Nephron (organoid): Measurements from ENCODE around the gene CCNB1IP1.
"Not testable (repeated sequence)": the region's sequence is repeated elsewhere in the genome, so short reads cannot be mapped to it uniquely, and the experiment has no call there.

Source experiments
- H3K27ac Mint-ChIP-seq, 3 experiments: 2 replicates each; pipeline ENCODE4 v1.8.0; 2020; ENCODE audit warnings: mixed read lengths in 3 of 3, mild to moderate bottlenecking in 2 of 3, moderate library complexity in 1 of 3
- H3K27me3 Mint-ChIP-seq: 2 replicates; pipeline ENCODE4 v1.8.0; 2021; ENCODE audit warnings: low read depth, mild to moderate bottlenecking, moderate library complexity, mixed read lengths
- H3K36me3 Mint-ChIP-seq: 2 replicates; pipeline ENCODE4 v1.8.0; 2020; ENCODE audit warnings: low read depth, mixed read lengths
- H3K4me1 Mint-ChIP-seq: 2 replicates; pipeline ENCODE4 v1.8.0; 2020; ENCODE audit warnings: mixed read lengths
- H3K4me3 Mint-ChIP-seq, 3 experiments: 2 replicates each; pipeline ENCODE4 v1.8.0; 2020; ENCODE audit warnings: mild to moderate bottlenecking in 3 of 3, mixed read lengths in 3 of 3, moderate library complexity in 2 of 3
- H3K9me3 Mint-ChIP-seq: 2 replicates; pipeline ENCODE4 v1.8.0; 2020; ENCODE audit warnings: mixed read lengths
- CTCF ChIP-seq, 3 experiments: fragments of 200-600 bp; sonication (generic); IDR thresholded peaks; one replicate each; pipeline ENCODE4 v1.5.0; 2021; ENCODE audit warnings: antibody characterized with exemption in 3 of 3; ENCODE audit not compliant: unreplicated experiment in 3 of 3

The CCNB1IP1 gene

DNA sequence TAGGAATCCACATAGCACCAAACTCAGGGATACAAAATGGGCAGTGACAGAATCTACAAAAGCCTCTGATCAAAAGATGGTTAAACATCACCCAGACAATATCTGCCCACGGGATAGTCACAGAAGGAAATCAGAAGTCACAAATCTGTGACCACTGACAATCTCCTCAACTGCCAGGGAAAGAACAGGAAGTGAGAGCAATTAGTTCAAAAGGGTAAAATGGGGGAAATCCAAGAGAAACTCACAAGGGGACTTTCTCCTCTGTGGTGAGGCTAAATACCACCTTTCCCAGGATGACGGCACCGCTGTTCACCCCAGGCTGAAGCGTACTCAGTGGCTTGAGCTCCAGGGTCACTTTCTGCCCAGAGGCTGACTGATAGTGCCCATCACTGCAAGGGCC, 38.0 kb downstream of the CCNB1IP1 start:
- Mint-ChIP-seq H3K27me3 (no peaks in the 10 kb centered on the region), H3K27ac (no peak overlapping the region), H3K9me3 (no peaks in the 10 kb centered on the region), H3K4me3 (no peak overlapping the region), H3K4me1 (no peaks in the 10 kb centered on the region), H3K36me3 (peaks cover 64% of the 10 kb centered on the region)
- no peak for TF ChIP-seq CTCF (IDR thresholded peaks at IDR 0.05; ENCODE audit: unreplicated experiment in 3 of 3)

- no peak overlapping the region for H3K4me3 Mint-ChIP-seq
- no peak for TF ChIP-seq CTCF (IDR thresholded peaks at IDR 0.05; ENCODE audit: unreplicated experiment in 3 of 3)
- H3K9me3 Mint-ChIP-seq = no peaks in the 10 kb centered on the region
- peaks cover 67% of the 10 kb centered on the region for H3K36me3 Mint-ChIP-seq
- no peaks in the 10 kb centered on the region for H3K4me1 Mint-ChIP-seq
- no peaks in the 10 kb centered on the region for H3K27me3 Mint-ChIP-seq
- no peak overlapping the region for H3K27ac Mint-ChIP-seq
These were observed 38.4 kb downstream of the CCNB1IP1 start for GRCh38 chr14:20294636-20295035.

DNA sequence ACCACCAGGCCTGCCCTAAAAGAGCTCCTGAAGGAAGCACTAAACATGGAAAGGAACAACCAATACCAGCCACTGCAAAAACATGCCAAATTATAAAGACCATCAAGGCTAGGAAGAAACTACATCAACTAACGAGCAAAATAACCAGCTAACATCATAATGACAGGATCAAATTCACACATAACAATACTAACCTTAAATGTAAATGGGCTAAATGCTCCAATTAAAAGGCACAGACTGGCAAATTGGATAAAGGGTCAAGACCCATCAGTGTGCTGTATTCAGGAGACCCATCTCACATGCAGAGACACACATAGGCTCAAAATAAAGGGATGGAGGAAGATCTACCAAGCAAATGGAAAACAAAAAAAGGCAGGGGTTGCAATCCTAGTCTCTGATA, 51.1 kb downstream of the CCNB1IP1 start:
- H3K27ac Mint-ChIP-seq, H3K4me3 Mint-ChIP-seq, H3K4me1 Mint-ChIP-seq, H3K27me3 Mint-ChIP-seq: not testable (repeated sequence)
- H3K9me3 Mint-ChIP-seq = peaks cover 43% of the 10 kb centered on the region
- H3K36me3 Mint-ChIP-seq = peaks cover 86% of the 10 kb centered on the region

DNA sequence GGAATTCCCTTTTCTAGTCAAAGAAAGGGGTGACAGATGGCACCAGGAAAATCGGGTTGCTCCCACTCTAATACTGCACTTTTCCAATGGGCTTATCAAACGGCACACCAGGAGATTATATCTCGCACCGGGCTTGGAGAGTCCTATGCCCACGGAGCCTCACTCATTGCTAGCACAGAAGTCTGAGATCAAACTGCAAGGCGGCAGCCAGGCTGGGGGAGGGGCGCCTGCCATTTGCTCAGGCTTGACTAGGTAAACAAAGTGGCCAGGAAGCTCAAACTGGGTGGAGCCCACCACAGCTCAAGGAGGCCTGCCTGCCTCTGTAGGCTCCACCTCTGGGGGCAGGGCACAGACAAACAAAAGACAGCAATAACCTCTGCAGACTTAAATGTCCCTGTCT, 52.8 kb downstream of the CCNB1IP1 start:
- not testable (repeated sequence) for H3K27ac Mint-ChIP-seq, H3K4me1 Mint-ChIP-seq, H3K27me3 Mint-ChIP-seq, H3K4me3 Mint-ChIP-seq
- Mint-ChIP-seq H3K9me3 (peaks cover 48% of the 10 kb centered on the region), H3K36me3 (peaks cover 85% of the 10 kb centered on the region)

DNA sequence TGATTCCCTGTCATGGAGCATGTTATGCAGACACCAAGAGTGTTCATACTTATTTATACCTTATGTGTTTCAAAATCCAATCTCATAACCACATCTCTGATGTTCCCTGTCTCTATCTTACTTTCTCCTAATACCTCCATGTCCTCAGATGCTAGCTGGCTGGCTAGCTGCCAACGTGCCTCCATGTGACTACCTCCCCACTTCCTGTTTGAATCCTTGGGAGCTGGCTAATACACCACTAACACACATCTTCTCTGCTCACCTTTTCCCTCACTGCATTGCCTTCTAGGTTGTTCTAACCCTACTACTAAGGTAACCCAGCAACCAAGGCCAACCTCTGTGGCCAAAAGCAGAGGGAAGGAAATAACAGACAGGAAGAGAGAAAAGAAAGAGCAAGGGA, 54.7 kb downstream of the CCNB1IP1 start:
- no peaks in the 10 kb centered on the region for H3K4me1 Mint-ChIP-seq
- TF ChIP-seq CTCF (IDR thresholded peaks at IDR 0.05; ENCODE audit: unreplicated experiment in 3 of 3) = no peak
- no peak overlapping the region for H3K4me3 Mint-ChIP-seq
- H3K27ac Mint-ChIP-seq = no peak overlapping the region
- peaks cover 90% of the 10 kb centered on the region for H3K36me3 Mint-ChIP-seq
- no peaks in the 10 kb centered on the region for H3K27me3 Mint-ChIP-seq
- peaks cover 65% of the 10 kb centered on the region for H3K9me3 Mint-ChIP-seq

- Mint-ChIP-seq H3K4me3 (no peak overlapping the region), H3K9me3 (peaks cover 63% of the 10 kb centered on the region), H3K27ac (no peak overlapping the region), H3K36me3 (peaks cover 88% of the 10 kb centered on the region), H3K4me1 (no peaks in the 10 kb centered on the region), H3K27me3 (peaks cover 4% of the 10 kb centered on the region)
- no peak for TF ChIP-seq CTCF (IDR thresholded peaks at IDR 0.05; ENCODE audit: unreplicated experiment in 3 of 3)
These were observed 55.7 kb downstream of the CCNB1IP1 start for GRCh38 chr14:20277409-20277808.

- H3K4me3 Mint-ChIP-seq = no peak overlapping the region
- H3K27me3 Mint-ChIP-seq = peaks cover 4% of the 10 kb centered on the region
- H3K4me1 Mint-ChIP-seq = no peaks in the 10 kb centered on the region
These were observed 59.0 kb downstream of the CCNB1IP1 start for GRCh38 chr14:20274062-20274461.

GRCh38 chr14:20264361-20264760, 68.7 kb downstream of the CCNB1IP1 start:
- H3K27ac Mint-ChIP-seq, H3K9me3 Mint-ChIP-seq, H3K27me3 Mint-ChIP-seq, H3K4me1 Mint-ChIP-seq, H3K4me3 Mint-ChIP-seq, H3K36me3 Mint-ChIP-seq: not testable (repeated sequence)

More at GRCh38 chr14:20274062-20274461, 59.0 kb downstream of the CCNB1IP1 start:
- Mint-ChIP-seq H3K27ac (no peak overlapping the region), H3K36me3 (peaks cover 63% of the 10 kb centered on the region), H3K9me3 (peaks cover 56% of the 10 kb centered on the region)
- no peak for TF ChIP-seq CTCF (IDR thresholded peaks at IDR 0.05; ENCODE audit: unreplicated experiment in 3 of 3)
